Measurements from ENCODE around the gene ABCG2.

DNA sequence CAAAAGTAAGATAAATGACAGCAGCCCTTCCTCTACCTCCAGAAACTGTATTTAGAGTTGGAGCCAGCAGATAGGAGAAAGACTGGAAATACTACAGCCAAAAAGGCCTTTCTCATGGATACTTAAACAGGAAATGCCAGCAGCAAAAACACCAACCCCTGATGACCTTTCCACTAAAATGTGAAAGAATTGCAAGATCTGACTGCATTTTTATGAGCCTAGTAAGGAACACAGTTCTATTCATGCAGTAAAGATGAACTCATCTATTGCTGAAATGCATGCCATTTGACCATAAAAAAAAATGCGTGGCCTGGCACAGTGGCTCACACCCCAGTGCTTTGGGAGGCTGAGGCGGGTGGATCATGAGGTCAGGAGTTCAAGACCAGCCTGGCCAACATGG is 19.9 kb downstream of the ABCG2 start:
- TF ChIP-seq POLR2A (IDR thresholded peaks at IDR 0.05; ENCODE audit: low read depth, low read length) (no peak), POLR2AphosphoS5 (IDR thresholded peaks at IDR 0.05; ENCODE audit: low read depth, low read length) (no peak)
